GM19193 (cell line): Measurements from ENCODE around the gene KLHL7.

Source experiments
- POLR2A ChIP-seq: IDR thresholded peaks from 4 replicates; pipeline ENCODE4 v1.6.1; 2011; ENCODE audit not compliant: insufficient read depth, insufficient read length; ENCODE audit errors: extremely low read depth

Gene KLHL7

GRCh38 chr7:23191022-23191421 is 85.4 kb downstream of the KLHL7 start:
- no peak for TF ChIP-seq POLR2A

DNA sequence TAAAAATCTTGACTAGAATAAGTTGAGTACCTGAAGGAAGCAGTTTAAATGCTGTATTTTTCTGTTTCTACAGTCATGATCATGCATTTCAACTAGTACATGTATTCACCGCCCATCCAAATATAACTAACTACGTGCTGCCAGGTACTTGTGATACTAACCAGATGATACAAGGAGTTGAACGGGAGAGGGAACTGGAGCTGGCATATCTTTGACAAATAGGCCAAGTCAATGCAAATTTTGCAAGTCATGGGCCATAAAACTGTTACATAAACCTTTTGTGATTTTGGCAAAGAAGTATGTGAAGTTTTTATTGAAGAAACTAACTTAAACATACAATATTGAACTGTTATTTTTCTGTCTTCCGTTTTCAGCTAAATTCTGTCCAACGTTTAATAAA is 90.7 kb downstream of the KLHL7 start:
- TF ChIP-seq POLR2A: no peak

GRCh38 chr7:23200331-23200730 is 94.7 kb downstream of the KLHL7 start:
- TF ChIP-seq POLR2A: no peak

DNA sequence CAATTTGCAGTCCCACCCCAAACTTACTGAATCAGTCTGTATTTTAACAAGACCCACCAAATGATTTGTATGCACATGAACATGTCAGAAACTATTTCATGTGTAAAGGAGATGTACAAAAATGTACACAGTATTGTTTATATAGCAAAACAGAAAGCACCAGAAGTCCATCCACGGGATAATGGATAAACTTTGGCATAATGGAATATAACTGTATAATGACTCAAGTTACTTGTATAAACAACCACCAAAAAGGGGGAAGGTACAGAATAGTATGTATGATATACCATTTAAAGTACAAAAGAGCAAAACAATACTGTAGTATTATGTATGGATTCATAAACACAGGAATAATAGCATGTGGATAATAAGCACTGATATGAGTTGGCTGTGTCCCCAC is 98.7 kb downstream of the KLHL7 start:
- no peak for TF ChIP-seq POLR2A

- no peak for TF ChIP-seq POLR2A
Measured at GRCh38 chr7:23205577-23205908, 100.0 kb downstream of the KLHL7 start.

DNA sequence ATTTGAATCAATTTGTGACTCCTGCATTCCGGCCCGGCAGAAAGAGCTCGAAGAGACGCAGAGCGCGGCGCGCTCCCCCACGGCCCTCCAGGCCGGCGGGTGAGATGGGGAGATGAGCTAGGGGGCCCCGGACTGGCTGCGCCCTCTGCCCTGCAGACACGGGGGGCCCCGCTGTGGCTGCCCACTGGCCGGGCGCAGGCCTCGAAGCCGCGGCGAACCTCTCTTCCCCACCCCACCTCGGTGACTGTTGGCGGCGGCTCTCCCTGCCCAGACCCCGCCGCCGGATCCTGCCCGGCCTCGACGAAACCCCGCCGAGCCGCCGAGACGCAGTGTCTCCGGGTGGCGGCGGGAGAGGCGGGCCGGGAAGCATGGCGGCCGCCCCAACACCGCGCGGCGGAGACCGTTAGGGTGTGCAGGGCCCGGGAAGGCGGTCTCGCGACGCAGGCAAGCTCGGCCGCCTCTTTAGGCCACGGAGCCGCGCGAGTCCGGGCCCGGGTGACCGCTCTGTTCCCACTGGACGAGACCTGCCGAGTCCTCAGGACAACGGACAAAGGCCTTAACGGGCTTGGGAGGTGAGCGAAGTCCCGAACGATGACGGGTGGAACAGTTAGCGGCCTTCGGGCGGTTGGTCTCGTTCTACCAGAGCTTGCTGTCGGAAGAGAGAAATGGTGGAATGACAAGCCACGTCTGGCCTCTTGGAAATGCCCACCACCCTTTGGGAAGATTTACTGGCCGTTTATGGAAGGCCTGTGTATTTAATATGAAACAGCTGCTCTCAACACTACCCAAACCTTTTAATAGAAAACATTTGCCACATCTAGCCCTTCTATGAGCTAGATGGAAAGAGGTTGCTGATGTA is 100.6 kb downstream of the KLHL7 start:
- no peak for TF ChIP-seq POLR2A

GRCh38 chr7:23207021-23207420 is 101.4 kb downstream of the KLHL7 start:
- TF ChIP-seq POLR2A: no peak

- TF ChIP-seq POLR2A: no peak
Measured at GRCh38 chr7:23207884-23208283, 102.3 kb downstream of the KLHL7 start.

GRCh38 chr7:23208316-23208715 is 102.7 kb downstream of the KLHL7 start:
- TF ChIP-seq POLR2A: no peak

- no peak for TF ChIP-seq POLR2A
Measured at GRCh38 chr7:23210506-23210905, 104.9 kb downstream of the KLHL7 start.

DNA sequence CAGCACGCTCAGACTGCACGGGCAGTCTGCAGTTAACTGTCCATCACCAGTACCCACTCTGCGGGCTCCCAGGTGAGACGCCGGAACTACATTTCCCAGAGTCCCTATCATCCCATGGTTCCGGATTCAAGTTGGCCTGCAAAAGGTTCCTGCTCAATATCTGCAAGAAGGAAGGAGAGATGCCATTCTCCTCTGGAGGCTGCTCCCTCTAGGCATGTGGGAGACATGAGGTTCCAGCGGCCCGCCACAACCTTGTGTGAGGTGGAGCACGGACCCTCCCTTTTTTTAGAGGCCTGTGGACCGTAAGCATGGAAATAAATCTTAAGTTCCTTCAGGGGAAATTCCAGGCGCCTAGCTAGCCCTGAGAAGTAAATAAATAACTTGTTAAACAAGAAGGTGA is 106.0 kb downstream of the KLHL7 start:
- no peak for TF ChIP-seq POLR2A

DNA sequence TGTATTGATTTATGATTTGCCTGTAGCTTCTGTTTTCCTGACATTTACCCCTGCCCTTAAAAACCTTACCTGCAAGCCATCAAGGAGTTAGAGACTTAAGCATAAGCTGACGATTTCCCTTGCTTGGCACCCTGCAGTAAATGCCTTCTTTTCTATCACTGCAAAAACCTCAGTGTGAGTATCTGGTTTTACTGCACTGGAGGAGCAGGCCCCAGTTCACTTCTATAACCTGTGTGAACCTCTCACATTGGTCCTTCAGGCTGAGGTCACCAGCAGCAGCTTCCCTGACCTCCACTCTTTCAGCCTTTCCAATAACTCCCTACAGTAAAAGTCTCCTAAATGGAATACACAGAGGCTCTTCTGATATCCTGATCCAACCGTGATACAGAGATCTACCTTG is 106.8 kb downstream of the KLHL7 start:
- no peak for TF ChIP-seq POLR2A

GRCh38 chr7:23212841-23213240 is 107.3 kb downstream of the KLHL7 start:
- TF ChIP-seq POLR2A: no peak

DNA sequence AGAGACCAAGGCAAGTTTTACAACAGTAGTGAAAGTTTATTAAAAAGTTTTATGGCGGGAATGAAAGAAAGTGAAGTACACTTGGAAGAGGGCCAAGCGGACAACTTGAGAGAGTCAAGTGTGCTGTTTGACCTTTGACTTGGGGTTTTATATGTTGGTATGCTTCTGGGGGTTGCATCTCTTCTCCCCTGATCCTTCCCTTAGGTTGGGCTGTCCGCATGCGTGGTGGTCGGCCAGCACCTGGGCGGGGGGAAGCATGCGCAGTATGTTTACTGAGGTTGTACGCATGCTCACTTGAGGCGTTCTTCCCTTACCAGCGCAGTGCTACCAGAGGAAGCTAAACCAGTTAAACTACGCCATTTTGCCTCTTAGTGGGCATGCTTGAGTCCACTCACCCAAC is 108.2 kb downstream of the KLHL7 start:
- TF ChIP-seq POLR2A: no peak

- TF ChIP-seq POLR2A: no peak
Measured at GRCh38 chr7:23214423-23214822, 108.8 kb downstream of the KLHL7 start.

GRCh38 chr7:23214938-23215337 is 109.4 kb downstream of the KLHL7 start:
- TF ChIP-seq POLR2A: no peak

DNA sequence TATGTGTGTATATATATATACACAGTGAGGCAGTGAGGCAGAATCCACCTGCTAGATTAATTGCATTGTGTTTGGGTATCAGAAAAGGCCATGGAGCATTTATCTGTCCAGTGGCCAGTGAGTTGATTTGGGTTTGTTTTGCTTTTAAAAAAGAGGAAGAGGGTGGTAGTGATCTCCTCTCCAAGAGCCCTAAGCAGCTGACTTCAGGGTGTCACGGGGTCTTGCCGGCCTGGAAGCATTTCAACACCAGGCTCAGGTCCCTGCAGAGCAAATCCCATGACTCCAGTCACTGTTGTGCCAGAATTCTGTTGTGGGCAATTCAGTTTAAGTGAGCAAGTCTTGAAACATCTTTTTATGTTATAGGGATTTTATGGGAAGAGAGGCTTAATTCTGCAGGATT is 110.4 kb downstream of the KLHL7 start:
- no peak for TF ChIP-seq POLR2A
